Fibroblast of skin of left biceps (primary cell): ENCODE measurements around the gene TP73.

ENCODE experiments used
- DNase-seq, 2 experiments: peaks; one replicate each; pipeline ENCODE4 v3.0.0-alpha.2; 2013; ENCODE audit warnings: low read depth in 2 of 2

The TP73 gene

GRCh38 chr1:3707298-3707938, 55.1 kb downstream of the TP73 start:
- no peak for DNase-seq

GRCh38 chr1:3707939-3708328, 55.6 kb downstream of the TP73 start:
- no peak for DNase-seq

- DNase-seq = no peak
These were observed 56.5 kb downstream of the TP73 start for GRCh38 chr1:3708791-3709190.

GRCh38 chr1:3710251-3710650, 57.9 kb downstream of the TP73 start:
- DNase-seq = no peak

- no peak for DNase-seq
These were observed 59.1 kb downstream of the TP73 start for GRCh38 chr1:3711381-3711779.

GRCh38 chr1:3711780-3712451, 59.6 kb downstream of the TP73 start:
- DNase-seq = no peak

- no peak for DNase-seq
These were observed 60.5 kb downstream of the TP73 start for GRCh38 chr1:3712573-3713535.

- no peak for DNase-seq
These were observed 61.5 kb downstream of the TP73 start for GRCh38 chr1:3713840-3714239.

- no peak for DNase-seq
These were observed 62.0 kb downstream of the TP73 start for GRCh38 chr1:3714284-3714741.

- no peak for DNase-seq
These were observed 62.5 kb downstream of the TP73 start for GRCh38 chr1:3714814-3715213.

GRCh38 chr1:3716351-3716750, 64.0 kb downstream of the TP73 start:
- no peak for DNase-seq

- no peak for DNase-seq
These were observed 64.9 kb downstream of the TP73 start for GRCh38 chr1:3717041-3717714.

GRCh38 chr1:3717715-3718601, 65.6 kb downstream of the TP73 start:
- no peak for DNase-seq

- DNase-seq = no peak
These were observed 66.4 kb downstream of the TP73 start for GRCh38 chr1:3718764-3719163.

GRCh38 chr1:3721955-3722465, 69.7 kb downstream of the TP73 start:
- no peak for DNase-seq

- DNase-seq = no peak
These were observed 70.5 kb downstream of the TP73 start for GRCh38 chr1:3722846-3723245.

- DNase-seq = peak in 1 of 2 experiments; percentile 8
These were observed 72.2 kb downstream of the TP73 start for GRCh38 chr1:3724416-3725030.

GRCh38 chr1:3725366-3725765, 73.0 kb downstream of the TP73 start:
- no peak for DNase-seq

- DNase-seq = no peak
These were observed 74.9 kb downstream of the TP73 start for GRCh38 chr1:3727042-3727824.
